GF-D8 (cell line): ENCODE measurements around the gene GALNT18.

Experiments used
- DNase-seq: peaks from one replicate; lab custom pipeline; 2025; lab: John Stamatoyannopoulos, UW

GALNT18 gene

DNA sequence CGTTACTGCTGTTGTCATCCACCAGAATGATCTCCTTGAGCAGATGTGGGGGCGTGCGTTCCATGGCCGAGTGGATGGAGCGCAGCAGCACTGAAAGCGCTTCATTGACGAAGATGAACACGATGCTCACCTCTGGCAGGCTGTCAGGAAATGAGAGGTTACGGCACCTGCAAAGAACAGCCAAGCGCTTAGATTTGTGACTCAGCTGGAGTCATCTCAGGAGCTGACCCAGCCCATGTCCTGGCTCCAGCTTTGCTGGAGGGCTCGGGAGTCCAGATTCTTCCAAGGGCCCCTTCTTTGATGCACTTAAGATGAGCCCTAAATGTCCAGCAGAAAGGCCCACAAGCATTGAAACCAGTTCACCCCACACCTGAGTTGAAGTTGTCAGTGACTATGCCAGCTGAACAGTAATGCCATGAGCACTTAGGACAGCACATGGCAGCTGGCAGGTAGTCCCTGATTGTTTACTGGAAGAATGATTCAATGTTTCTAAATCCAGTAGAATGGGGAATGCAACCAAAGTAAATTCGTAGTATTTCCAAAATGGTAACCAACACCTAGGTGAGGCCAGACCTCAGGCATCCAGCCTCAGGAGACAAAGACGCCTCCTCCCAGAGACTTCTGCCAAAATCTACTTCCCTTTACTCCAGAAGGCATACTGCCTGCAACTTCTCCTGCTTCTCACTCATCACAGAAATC lies 189.0 kb downstream of the GALNT18 start:
- DNase-seq: no peak

DNA sequence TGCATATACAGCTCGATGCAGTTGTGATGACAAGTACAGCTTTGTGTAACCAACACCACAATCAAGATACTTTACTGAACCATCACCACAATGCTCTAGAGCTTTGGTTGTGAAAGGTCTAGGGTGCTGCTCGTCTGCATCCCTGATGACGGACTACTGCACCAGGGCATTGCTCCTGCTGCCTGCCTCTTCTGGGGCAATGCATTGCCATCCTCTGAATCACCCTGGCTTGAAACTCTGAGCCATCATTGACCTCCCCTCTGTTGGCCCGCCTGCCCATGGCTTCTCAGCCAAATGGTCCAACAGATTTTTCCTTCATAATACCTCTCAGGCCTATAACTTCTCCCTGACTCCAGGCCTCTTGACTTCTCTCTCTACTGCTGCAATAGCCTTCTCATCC lies 191.4 kb downstream of the GALNT18 start:
- no peak for DNase-seq

GRCh38 chr11:11428714-11429113 lies 193.1 kb downstream of the GALNT18 start:
- no peak for DNase-seq

GRCh38 chr11:11427542-11427941 lies 194.3 kb downstream of the GALNT18 start:
- no peak for DNase-seq

DNA sequence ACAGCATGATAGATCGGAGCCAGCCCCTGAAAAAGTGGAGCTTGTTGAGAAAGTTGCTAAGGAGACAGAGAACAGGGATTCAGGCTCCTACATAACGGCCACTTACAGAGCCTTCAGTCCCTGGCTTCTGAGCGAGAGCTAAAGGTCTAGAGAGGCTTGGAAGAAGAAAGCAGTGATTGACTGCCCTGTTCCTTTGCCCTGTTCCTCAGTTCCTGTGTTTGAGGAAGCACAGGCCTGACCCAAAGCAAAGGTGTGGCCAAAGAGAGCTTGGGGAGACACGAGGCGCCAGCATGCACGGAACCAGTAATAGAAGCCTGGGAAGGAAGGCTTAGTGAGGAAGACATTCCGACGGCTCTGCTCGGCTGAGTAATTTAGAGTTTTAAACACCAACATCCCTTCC lies 194.7 kb downstream of the GALNT18 start:
- DNase-seq: no peak

- DNase-seq: no peak
Measured at GRCh38 chr11:11426226-11426952, 195.4 kb downstream of the GALNT18 start.

GRCh38 chr11:11425806-11426205 lies 196.0 kb downstream of the GALNT18 start:
- no peak for DNase-seq

DNA sequence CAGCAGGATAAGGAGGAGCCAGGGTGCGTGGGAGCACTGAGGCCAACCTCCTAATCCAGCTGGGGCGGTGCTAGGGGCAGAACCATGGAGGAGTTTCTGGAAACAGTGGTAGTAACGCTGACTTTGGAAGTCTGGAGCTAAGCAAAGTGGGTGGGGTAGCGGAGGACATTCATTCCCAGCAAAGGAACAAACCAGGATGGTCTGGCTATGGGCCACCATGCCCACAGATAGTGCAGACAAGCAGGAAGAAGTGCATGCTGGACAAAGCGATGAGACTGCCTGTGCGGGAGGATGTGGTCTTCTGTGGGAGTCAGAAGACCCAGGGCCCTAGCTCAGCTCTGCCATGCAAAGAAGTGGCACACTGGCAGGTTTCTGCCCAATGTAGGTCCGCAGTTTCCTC lies 197.1 kb downstream of the GALNT18 start:
- no peak for DNase-seq

DNA sequence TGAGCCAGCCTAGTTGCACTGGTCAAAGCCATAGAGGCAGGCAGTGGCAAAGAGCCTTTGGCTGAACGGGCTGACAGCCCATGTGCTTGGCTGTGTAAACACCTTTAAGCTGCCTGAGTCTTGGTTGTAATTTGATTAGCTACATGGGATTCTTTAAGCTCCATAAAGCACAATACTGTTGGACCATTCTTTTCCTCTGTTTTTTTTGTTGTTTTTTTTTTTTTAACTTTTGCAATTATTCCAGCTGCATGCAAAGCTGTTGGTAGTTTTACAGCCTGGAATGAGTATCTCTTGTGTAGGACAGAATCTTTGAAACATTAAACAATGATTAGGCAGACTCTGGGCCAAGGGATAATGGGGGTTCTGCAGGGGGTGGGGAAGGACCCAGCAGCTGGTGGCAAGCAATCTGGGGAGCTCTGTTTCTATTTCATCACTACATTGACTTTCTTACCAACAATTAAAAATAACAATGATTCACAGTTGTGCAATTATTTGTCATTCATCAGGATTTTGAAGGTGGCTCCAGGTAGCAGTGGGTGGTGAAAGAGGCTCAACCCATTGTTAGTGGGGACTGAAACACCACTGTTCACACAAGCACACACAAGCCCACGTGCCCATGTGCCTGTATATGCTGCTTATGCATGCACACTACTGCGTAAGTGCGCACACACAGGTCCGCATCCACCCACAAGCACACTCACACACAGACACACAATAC lies 199.2 kb downstream of the GALNT18 start:
- no peak for DNase-seq

DNA sequence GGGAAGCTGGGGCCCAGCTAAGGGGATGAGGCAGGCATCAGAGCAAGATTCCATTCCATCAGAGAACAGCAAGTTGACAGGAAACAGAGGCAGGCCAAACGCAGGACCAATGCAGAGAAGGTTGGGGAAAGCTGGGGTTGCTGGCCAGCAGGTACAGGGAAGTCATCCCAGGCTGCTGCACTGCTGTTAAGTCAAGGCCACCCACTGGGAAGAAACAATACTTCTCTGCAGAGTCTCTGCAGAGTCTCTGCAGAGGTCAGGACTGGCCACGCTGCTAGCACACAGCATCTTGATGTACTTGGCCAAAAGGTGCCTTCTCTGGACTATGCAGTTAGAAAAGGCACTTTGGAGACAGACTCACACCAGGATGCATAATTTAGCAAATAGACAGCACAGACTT lies 200.3 kb downstream of the GALNT18 start:
- DNase-seq: no peak

GRCh38 chr11:11420899-11421285 lies 200.9 kb downstream of the GALNT18 start:
- no peak for DNase-seq

GRCh38 chr11:11420191-11420898 lies 201.5 kb downstream of the GALNT18 start:
- no peak for DNase-seq

DNA sequence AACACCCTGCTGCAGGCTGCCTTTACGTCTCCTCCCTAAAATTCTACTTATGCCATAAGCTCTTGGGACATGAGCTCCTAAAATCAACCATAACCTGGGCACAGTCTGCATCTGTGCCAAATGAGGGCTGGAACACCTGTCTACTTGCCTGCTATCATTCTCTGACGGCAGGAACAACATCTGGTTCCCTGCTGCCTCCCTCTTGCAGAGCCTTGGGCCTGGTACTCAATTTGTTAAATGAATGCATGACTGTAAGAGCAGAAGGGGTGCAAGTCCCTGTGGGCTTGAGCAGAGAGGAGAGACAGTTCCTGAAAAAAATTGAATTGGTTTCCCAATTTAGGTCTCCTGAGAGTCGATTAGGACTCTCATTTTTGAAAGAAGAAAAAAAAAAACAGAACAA lies 202.1 kb downstream of the GALNT18 start:
- no peak for DNase-seq

DNA sequence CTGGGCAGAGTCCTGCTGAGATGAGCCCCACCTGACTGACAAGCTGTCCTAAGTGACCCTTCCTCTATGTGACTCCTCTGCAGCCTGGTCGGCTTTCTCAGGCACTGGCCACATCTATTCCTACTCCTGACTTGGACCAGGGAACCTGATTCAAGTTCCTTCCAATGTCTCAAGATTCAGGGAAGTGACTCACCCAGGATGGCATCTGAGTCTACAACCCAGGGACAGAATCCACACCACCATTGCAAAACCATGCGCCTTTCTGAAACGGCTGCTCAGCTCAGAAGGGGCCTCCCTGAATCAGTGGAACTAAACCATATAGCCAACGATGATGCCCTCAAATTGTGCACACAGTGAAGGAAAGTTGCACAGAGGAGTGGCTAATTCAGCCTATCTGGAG lies 204.9 kb downstream of the GALNT18 start:
- no peak for DNase-seq

DNA sequence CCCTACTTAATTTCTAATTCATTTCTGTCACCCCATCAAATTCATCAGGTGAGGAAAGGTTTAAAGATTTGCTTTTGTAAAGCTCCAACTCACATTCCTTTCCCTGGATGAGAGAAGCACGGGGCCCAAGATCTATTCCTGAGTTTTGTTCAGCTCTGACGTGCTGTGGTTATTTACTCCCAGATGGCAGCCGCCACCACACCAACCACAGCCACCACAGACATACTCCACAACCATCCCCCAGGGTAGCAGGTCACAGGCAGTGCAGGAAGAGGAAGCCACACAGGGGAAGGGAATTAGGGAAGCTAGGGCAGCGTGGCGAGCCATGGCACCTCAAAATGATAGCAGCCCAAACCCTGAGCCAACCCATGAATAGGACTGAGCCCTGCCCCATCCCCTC lies 205.3 kb downstream of the GALNT18 start:
- peak; percentile 32 for DNase-seq

DNA sequence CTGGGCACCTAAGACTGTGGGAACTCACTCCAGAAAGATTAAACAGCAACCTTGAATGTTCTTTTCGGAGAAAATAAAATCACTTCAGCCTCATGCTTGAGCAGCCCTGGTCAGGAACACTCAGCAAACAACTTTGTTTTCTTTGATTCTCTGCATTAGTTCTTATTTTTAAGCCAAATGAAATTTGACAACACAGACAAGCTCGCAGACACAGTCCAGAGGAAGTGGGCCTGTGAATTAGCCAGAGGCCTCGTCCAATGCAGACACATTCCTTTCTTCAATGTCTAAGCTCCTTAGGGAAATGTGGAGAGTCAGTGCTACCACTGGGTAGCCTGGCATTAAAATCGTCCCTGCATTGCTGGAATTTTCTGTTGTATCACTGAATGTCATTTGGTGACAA lies 205.9 kb downstream of the GALNT18 start:
- no peak for DNase-seq

GRCh38 chr11:11414996-11415395 lies 206.8 kb downstream of the GALNT18 start:
- DNase-seq: no peak

DNA sequence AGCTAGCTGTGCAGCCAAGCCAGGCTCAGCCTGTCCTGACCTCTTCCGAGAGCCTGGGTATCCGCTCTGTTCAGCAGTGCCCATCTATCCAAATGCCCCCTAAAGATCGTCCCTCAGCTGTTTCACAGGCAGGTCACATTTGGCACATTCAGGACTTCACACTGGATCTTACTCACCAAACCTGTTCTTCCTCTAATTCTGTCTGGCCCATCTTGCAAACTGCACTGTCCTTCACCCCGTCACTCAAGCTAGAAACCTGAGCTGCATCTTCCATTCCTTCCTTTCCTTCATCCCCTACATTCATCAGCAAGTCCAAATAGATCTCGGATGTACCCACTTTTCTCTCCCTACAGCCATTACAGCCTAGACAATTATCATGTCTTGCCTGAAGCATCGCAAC lies 208.0 kb downstream of the GALNT18 start:
- DNase-seq: no peak

- no peak for DNase-seq
Measured at GRCh38 chr11:11411401-11411985, 210.3 kb downstream of the GALNT18 start.

- no peak for DNase-seq
Measured at GRCh38 chr11:11409901-11410300, 211.9 kb downstream of the GALNT18 start.

GRCh38 chr11:11409224-11409623 lies 212.6 kb downstream of the GALNT18 start:
- no peak for DNase-seq
